NCI-H69 (cell line): ENCODE measurements around the gene VPS35.

Experiments
- DNase-seq: peaks from one replicate; lab custom pipeline; 2025; lab: John Stamatoyannopoulos, UW

VPS35 gene

DNA sequence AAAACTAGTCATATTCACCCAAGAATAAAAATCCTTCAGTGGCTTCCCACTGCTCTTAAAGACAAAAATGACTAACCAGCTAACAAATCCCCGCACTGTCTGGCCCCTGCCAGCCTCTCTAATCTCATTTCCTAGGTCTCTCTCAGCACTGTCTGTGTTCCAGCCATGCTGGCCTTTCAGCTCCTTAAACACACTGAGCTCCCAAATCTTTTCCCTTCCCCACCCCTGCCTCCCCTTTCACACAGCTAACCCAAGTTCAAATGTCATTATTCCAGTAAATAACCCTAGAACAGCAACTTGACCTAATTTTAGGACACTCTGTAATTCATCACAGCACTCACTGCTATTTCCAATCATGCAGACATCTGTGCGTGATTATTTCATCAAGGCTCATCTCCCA, 75.6 kb downstream of the VPS35 start:
- no peak for DNase-seq

DNA sequence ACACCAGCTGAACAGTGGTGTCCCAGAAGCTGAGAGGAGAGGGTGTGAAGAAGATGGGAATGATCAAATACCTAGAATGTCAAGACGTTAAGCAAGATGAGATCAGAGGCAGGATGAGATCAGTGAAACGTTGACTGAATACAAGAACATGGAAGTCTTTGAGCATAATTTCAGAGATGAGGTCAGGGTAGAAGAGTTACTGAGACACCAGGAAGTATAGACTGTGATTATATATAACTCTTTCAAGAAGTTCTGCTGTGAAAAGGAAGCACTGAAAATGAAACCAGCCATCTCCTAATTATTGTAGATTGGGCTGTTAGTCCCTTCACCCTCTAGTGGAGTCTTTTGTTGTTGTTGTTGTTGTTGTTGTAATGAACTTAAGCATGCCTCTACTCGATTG, 76.9 kb downstream of the VPS35 start:
- DNase-seq = no peak

DNA sequence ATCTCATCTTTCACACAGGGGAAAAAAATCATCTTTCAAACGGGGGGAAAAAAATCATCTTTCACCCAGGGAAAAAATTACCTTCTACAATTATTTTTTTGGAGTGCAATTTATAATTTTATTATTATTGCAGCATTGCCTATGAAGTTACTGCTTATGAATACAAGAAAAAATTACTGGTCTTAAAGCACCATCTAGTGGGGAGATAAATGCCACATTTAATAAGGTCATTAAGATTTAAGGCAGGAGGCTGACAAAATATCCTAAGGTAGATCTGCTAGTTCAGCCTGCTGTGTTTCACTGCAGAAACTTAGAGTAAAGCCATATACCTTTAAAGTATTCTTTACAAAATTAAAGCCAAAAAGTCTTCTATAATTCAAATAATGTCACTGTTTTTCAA, 81.4 kb downstream of the VPS35 start:
- peak; percentile 20 for DNase-seq

DNA sequence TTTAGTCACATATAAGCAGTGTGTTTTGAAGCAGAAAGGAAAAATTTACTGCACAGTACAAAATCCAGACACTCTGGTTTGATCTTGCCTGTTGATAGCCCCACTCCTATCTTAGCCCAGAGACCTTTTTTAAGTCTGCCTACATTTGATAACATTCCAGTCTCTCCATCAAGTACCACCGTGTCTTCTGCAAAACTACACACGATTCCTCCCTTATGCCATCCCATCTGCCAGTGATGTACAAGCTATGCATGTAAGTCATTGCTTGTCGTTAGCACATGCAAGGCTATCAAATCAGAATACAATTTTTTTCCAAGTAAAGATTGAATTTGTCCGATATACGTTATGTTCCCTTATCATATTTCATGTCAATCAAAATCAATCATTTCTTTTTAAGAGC, 82.7 kb downstream of the VPS35 start:
- DNase-seq = no peak
